Stimulated activated naive CD4-positive, alpha-beta T cell (primary cell): Measurements from ENCODE around the gene LDB1.

Experiments used
- DNase-seq, 6 experiments: peaks; one replicate each; lab custom pipeline; 2025; lab: John Stamatoyannopoulos, UW

Gene LDB1

DNA sequence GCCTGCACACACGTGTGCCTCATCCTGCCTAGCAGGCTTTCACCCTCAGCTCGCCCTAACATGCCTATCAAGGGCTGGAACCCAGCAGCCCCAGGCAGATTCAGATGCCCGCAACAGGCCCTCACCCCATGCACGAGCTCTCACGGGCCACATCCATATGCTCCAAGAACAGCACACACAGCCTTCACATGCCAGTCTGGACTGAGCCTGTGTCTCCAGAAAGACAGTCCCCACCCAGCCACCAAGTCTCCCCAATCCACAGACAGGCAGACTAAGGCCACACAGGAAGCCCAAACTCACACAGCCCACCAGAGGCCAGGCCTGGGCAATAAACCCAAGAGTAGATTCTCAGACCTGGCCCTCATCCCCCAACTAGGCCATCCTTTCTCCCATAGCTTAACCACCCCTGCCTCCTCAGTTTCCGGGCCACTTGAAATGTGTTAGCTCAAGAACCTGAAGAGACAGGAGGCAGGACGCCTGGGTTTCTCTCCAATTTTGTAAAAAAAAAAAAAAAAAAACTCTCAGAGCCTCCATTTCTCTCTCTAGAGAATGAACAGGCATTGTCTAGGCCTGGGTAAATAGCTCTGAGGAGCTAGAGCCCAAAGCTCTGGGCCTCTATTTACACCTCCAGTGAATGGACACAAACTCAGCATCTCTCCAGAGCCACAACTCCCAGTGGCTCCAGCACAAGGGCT is 6.8 kb downstream of the LDB1 start:
- peak in 1 of 6 experiments; percentile 17 for DNase-seq

DNA sequence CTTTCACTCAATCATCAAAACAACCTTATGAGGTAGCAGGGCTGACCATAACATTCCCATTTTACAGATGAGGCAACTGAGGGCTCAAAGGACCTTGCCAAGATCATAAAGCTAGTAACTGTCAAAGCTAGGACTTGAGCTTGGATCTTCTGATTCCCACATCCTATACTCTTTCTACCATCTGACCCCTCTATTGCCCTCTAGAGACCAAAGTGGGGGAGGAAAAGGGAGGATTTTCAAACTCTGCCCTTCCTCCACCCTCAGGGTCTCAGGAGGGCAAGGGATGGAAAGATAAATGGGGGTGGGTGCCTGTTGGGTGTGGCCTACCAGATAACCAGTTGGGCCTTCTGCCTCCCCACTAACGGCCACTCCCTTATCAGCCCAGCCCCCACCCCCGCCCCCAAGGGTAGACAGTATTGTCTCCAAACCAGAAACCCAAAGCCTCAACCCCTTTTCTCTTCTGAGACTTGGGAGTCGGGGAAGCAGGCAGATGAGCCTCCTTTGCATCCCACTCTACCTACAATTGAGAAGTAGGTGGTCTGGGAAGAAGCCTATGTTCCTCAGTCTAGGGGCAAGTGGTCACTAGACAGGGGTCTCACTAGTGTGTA is 7.9 kb downstream of the LDB1 start:
- DNase-seq: no peak

DNA sequence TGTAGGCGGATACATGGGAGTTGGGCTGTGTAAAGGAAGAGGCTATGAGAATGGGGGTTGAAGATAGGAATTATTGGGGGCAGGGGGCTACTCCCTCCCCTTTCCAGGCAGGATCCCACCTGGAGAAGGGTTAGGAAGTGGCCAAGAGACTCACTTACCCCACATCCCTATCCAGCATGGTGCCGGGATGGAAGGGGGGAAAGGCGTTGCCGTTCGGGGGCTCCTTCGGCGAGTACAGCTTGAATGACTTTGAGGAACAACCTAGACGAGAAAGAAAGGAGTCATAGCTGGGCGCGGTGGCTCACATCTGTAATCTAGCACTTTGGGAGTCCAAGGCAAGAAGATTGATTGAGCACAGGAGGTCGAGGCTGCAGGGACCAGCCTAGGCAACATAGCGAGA is 8.9 kb downstream of the LDB1 start:
- DNase-seq: no peak

DNA sequence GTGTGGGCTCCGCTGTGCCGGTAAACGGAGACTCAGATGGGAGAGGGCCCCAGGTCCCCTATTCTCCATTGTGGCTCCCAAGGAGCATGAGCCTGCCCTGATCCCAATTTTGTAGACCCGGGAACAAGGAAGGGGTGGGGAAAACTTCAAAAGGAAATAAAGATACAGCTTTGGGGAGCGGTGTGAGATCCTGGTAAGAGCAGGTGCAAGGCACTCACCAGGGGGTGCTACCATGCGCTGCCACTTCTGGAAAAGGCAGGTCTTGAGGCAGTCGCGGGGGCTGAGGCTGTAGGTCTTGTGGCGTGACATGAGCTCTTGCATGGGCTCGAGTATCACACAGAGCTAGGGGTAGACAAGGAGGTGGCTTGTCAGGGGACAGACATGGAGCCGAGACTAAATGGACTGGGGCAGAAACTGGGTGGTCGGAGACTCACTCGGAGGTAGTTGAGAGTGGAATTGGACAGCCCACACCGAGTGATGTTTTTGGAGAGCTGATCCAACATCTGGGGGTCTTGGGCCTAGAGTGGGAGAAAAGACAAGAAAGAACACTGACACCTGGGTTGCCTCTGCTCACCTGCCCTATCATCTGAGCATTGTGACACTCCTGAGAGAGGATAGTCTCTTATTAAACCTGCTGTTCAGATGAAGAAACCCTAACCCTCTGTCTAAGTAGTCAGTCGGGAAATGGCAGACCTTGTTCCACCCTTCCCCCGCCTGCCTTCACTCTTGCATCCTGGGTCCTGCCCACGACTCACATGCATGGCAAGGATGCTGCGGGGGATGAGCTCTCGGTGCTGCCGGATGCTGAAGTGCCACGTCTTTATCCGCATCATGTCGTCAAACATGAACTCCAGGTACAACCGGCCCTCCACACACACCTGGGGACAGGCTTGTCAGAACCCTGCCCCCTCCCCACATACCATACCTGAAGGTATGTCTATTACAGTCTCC is 10.7 kb downstream of the LDB1 start:
- no peak for DNase-seq

DNA sequence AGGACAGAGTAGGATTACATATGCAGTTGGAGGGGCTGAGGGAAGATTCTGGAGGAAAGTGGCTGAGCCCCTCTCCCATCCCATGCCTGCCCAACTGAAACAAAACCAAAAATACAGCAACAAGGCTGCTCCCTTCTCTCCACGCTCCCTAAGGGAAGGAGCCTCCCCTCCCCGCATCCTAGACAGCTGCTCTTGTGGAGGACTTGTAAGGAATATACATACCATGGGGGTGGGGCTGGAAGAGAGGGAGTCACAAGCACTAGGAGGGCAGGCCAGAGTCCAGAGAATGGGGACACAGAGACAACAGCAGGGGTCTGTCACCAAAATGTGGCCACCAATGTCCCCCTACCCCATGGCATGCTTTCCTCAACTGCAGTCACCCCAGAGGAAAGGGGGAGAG is 13.2 kb downstream of the LDB1 start:
- DNase-seq: no peak

DNA sequence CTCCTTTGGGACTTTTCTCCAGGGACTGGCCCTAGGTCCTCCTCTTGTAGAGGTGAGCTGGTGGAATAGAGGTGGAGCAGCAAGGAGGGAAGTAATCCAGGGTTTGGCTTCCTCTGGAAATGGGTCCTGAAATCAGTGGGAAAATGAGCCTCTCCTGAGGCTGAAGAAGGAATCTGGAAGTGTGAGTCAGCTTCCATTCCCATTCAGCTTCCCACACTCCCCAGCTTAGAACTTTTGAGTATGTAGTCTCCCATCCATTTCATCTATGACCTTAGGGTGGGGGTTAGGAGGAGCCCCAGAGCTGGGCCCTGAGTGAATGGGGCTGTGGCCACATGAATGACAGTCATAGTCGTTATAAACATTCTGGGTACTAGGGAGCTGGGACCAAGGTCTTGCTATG is 17.7 kb downstream of the LDB1 start:
- no peak for DNase-seq

DNA sequence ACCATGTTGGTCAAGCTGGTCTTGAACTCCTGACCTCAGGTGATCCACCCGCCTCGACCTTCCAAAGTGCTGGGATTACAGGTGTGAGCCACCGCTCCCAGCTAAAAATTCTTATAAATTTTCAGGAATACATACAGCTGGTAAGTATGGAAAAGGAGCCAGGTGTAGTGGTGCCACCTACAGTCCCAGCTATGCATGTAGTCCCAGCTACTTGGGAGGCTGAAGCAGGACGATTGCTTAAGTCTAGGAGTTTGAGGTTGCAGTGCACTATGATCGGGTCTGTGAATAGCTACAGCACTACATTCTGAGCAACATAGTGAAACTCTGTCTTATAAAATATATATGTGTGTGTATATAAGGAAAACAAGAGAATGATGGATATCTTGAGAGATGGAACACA is 19.0 kb downstream of the LDB1 start:
- no peak for DNase-seq

DNA sequence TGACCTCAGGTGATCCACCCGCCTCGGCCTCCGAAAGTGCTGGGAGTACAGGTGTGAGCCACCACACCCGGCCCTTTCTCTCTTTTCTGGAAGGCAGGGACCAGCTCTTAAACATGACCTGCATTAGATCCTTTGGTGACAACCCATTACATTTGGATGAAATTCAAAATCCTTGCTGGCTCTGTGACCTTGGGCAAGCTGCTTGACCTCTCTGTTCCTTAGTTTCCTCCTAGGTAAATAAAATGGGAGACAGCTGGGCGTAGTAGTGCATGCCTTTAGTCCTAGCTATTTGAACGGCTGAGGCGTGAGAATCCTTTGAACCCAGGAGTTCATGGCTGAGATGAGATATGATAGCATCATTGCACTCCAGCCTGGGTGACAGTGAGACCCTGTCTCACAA is 23.7 kb downstream of the LDB1 start:
- no peak for DNase-seq

DNA sequence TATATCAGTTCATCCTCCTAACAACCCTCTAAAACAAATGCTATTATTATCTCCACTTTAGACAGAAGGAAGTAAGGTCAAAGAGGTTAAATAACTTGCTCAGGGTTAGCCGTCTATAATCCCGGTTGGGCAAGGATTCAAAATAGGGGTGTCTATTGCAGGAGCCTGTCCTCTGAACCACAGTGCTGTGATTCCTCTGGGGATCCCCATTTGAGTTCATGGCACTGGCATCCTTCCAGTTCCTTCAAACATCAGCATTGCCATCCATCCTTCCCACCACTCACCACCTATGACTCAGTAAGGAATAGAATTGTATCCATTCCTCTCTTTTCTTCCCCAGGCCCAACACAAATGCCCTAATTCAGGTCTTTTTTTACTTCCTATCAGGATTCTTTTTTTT is 29.4 kb downstream of the LDB1 start:
- DNase-seq: no peak

DNA sequence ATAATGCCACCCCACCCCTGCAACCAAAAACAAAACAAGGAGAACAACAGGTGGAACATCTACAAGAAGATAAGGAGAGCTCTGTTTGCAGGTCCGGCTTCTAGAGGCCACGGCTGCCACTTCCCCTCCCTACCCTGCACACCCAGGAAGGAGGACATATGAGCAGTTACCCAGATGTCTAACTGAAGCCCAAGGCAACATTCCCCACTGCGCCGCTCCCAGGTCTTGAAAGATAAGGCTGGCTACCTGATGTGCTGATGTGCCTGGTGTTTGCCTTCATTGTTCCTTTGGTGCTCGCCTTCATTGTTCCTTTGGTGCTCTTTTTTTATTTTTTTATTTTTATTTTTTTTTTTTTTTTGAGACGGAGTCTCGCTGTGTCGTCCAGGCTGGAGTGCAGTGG is 34.0 kb downstream of the LDB1 start:
- DNase-seq: no peak

DNA sequence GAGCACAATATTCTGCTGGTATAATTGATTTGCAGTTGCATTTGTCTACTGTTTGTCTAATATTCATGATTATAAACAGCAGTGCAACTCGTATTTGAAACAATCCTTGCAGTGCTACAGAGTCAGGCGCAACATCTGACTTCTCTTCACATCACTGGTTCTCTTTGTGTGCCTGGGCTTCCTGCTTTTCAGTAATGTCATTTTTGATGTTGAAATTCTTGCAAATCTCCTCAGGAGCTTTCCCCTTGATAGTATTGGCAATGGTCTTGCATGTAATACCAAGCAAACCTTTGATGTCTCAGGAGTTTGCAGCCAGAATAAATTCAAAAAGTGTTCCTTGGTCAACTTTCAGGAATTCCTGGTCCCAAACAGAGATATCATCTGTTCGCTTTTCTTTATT is 34.8 kb downstream of the LDB1 start:
- DNase-seq: no peak

DNA sequence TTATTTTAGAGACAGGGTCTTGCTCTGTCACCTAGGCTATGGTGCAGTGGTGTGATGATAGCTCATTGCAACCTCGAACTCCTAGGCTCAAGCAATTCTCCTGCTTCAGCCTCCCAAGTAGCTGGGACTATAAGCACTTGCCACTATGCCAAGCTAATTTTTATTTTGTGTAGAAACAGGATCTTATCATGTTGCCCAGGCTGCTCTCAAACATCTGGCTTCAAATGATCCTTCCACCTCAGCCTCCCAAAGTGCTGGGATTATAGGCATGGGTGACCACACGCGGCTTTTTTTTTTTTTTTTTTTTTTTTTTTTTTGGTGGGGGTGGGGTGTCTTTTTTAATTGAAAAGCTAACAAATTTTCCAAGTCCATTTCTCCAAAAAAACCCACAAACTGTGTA is 36.6 kb downstream of the LDB1 start:
- DNase-seq: no peak

DNA sequence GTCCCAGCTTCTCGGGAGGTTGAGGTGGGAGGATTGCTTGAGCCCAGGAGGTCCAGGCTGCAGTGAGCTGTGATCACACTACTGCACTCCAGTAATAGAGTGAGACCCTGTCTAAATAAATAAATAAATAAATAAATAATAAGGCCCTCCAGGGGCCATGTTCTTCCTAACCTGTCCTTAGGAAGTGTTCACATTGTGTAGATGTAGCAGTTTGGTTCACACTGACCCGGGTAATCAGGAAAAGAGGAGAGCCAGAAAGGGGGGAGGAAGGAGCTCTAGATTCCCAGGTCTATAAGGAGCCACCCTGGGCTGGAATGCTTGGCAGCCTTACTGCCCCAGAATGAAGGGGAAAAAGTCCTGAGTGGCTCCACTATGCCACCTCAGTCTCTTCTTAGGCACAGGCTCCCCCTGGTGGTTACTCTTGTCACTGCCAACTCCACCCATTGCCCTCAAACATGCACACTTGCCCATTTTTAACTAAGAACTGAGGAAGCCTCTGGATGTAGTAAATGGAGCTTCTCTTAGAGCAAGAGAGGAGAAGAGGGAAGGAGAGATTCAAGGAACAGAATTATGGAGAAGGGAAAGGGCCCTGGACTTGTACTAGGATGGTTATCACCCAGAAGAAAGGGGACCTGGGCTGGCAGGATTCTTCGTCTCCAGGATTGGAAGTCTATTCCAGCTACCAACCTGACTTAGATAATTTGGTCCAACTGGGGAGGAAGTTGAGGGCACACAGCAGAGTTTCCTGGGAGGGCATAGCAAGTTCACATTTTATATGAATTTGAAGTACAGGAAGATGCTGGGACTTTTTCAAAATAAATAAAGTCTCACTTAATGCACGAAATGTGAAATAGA is 47.3 kb downstream of the LDB1 start:
- peak; percentile 26 to 79 (median 67) for DNase-seq

DNA sequence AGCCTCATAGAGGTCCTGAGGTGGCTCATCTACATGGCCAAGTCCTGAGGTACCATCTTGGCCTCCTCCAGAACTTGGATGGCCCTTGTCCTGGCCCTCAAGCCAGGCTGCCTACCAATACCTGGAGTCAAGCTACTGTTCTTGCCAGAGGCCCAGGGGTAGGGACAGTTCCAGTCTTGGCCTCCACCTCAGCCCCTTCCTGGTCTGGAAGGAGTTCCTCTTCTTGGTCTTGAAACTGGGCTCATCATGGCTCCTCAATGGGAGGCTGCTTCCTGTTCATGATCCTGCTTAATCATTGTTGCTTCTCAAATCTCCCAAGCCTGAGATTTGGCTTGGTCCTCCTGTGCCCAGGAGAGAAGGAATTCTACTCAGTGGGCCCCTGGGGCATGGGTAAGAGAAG is 51.1 kb downstream of the LDB1 start:
- no peak for DNase-seq

DNA sequence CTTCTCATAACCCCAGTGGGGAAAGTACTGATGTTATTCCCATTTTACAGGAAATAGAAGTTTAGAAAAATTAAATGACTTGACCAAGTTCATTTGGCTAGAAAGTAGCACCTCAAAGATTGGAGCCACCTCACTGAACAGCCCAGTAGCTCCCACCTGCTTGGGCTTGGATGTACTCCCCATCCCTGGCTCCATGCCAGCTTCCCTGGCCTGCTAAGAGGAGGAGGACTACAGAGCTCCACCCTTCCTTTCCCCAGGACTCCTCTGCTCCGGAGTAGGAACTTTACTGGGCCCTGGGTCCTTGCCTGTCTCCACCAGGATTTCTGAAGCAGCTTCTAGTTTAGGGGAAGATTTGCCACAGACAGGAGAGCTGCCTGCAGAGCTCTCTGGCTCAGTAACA is 52.0 kb downstream of the LDB1 start:
- no peak for DNase-seq

DNA sequence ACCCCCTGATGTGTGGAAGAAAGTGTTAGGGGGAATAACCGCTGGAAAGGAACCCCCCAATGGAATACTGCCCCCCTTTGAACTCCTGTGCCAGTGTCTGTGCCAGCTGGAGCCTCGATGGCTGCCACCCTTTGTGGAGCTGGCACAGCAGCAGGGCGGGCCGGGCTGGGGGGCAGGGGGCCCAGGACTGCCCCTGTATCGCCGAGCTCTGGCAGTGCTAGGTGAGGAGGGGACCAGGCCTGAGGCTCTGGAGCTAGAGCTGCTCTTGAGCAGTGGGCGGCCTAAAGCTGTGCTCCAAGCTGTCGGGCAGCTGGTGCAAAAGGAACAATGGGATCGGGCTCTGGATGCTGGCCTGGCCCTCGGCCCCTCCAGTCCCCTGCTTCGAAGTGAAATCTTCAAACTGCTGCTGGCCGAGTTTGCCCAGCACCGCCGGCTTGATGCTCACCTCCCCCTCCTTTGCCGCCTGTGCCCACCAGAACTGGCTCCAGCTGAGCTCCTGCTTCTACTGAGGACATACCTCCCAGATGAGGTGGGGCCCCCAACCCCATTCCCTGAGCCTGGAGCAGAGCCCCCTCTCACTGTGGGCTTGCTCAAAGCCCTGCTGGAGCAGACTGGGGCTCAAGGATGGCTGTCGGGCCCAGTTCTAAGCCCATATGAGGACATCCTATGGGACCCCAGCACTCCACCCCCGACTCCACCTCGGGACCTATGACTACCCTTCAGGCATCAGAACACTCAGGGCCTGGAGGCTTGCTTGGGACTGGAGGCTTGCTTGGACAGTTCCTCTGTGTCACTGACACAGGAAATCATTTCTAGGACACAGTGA is 52.9 kb downstream of the LDB1 start:
- no peak for DNase-seq

DNA sequence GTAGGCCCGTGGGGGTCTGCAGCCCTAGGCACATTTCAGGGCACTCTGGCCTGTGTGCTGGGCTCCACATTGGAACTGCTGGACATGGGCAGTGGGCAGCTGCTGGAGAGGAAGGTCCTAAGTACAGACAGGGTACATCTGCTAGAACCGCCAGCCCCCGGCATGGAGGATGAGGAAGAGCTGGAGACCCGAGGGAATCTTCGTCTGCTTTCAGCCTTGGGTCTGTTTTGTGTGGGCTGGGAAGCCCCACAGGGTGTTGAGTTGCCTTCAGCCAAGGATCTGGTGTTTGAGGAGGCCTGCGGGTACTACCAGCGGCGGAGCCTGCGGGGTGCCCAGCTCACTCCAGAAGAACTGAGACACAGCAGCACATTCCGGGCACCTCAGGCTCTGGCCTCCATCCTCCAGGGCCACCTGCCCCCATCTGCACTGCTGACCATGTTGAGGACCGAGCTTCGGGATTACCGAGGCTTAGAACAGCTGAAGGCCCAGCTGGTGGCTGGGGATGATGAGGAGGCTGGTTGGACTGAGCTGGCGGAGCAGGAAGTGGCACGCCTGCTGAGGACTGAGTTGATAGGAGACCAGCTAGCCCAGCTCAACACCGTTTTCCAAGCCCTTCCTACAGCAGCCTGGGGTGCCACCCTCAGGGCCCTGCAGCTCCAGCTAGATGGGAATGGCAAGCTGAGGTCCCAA is 53.6 kb downstream of the LDB1 start:
- no peak for DNase-seq

DNA sequence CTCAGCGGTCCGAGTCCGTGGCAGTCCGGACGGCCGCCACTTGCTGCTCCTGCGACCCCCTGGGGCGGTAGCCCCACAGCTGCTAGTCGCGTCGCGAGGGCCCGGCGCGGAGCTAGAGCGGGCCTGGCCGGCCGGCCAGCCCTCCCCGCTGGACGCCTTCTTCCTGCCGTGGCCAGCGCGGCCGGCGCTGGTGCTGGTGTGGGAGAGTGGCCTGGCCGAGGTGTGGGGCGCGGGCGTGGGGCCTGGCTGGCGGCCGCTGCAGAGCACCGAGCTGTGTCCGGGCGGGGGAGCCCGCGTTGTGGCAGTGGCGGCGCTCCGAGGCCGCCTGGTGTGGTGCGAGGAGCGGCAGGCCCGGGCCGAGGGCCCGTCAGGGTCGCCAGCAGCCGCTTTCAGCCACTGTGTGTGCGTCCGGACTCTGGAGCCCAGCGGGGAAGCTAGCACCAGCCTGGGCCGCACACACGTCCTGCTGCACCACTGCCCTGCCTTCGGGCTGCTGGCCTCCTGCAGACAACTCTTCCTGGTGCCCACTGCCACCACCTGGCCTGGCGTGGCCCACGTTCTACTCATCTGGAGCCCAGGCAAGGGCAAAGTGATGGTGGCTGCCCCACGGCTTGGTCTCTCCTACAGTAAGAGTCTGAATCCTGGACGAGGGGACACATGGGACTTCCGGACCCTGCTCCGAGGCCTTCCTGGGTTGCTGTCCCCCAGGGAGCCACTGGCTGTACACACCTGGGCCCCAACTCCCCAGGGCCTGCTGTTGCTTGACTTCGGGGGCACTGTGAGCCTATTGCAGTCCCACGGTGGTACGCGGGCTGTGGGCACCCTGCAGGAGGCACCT is 54.4 kb downstream of the LDB1 start:
- peak in 2 of 6 experiments; percentile 7 to 40 for DNase-seq

DNA sequence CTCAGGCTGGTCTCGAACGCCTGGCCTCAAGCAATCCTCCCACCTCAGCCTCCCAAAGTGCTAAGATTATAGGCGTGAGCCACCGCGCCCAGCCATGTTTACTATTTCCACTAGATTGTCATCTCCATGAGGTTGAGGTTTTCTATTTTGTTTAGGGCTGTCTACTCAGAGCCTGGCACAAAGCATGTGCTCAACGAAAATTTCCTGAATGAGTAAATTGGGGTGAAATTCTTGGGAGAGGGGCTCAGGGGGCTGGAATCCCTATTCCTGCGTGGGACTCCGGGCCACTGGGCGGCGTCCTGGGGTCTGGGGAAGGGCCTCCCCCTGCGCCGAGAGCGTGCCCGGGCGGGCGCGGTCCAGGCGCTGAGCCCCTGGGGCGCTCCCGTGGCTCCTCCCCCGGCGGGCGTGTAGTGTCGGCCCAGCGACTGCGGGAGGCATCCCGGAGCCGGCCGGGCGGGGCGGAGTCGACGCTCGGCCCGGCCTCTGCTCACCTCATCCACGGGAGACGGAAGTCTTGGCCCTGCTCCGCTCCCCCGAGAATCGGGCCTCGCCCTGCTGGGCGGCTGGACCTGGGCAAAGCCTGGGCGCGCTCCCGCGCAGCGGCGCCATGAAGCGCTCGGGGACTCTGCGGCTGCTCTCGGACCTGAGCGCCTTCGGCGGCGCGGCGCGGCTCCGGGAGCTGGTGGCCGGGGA is 55.2 kb downstream of the LDB1 start, which contains the start of gene HPS6:
HPS6 (plus strand) TSS at position 482 of the 693 bp plus-strand sequence; CDS start at position 608, 126 bp downstream.
- peak; percentile 67 to 82 (median 76) for DNase-seq
